Muscle of leg (tissue), 11 donors: ENCODE results near the gene PRAC1. TPM values are rescaled to one million over a fixed set of nuclear protein-coding genes. Genes with fewer than 3 reads are reported as not detected.

Experiments used
- DNase-seq: peaks from one replicate; pipeline ENCODE4 v3.0.0; 2013
- H3K27ac ChIP-seq: one replicate; pipeline ENCODE4 v1.5.1; 2013; ENCODE audit warnings: mild to moderate bottlenecking, low read length, control low read depth
- H3K27me3 ChIP-seq: one replicate; pipeline ENCODE4 v1.6.1; 2013; ENCODE audit warnings: low read length; ENCODE audit not compliant: control insufficient read depth, insufficient read depth
- H3K36me3 ChIP-seq: one replicate; pipeline ENCODE4 v1.6.1; 2013; ENCODE audit warnings: low read length; ENCODE audit not compliant: control insufficient read depth, insufficient read depth
- H3K4me1 ChIP-seq: one replicate; pipeline ENCODE4 v1.6.1; 2013; ENCODE audit warnings: low read length; ENCODE audit not compliant: control insufficient read depth, insufficient read depth
- H3K4me3 ChIP-seq: one replicate; pipeline ENCODE4 v1.5.1; 2013; ENCODE audit warnings: low read length, control low read depth
- H3K9me3 ChIP-seq: replicated peaks from 2 replicates; pipeline ENCODE4 v1.6.1; 2013; ENCODE audit warnings: low read depth, low read length; ENCODE audit not compliant: control insufficient read depth
- WGBS: methylation state at CpG from one replicate; pipeline ENCODE4 v1.1.5; 2013; ENCODE audit warnings: missing lambda C conversion rate; ENCODE audit not compliant: insufficient coverage; 5-methylcytosine and 5-hydroxymethylcytosine counted together
- polyA plus RNA-seq, 8 donors: library from polyadenylated mRNA; unstranded; fragments of 120-200 nt; gene quantifications; one replicate each; pipeline versions ENCODE4 v1.2.1 to v1.2.3, GENCODE V29; 2013; ENCODE audit warnings: inconsistent platforms in 1 of 8, low replicate concordance in 1 of 8; ENCODE audit not compliant: insufficient read length in 8 of 8, insufficient read depth in 1 of 8
- total RNA-seq: library from RNA; stranded (reverse); fragments of 120-200 nt; gene quantifications from one replicate; pipeline ENCODE4 v1.2.4, GENCODE V29; 2013

The PRAC1 gene
- total and polyA plus RNA-seq, 9 donors, result not detected

GRCh38 chr17:48732688-48733629 lies 10.6 kb upstream of the PRAC1 start:
- no peak overlapping the region for H3K27ac ChIP-seq
- H3K36me3 ChIP-seq, result no peaks in the 10 kb centered on the region
- no peak overlapping the region for H3K4me3 ChIP-seq
- peaks cover 94% of the 10 kb centered on the region for H3K27me3 ChIP-seq
- H3K4me1 ChIP-seq, result peaks cover 31% of the 10 kb centered on the region
- H3K9me3 ChIP-seq, result no peaks in the 10 kb centered on the region
- no peak for DNase-seq
- WGBS, result under 1% methylated on average over 32 of the region's 50 CpGs

- no peak for DNase-seq
Observed at GRCh38 chr17:48731355-48731754, 9.0 kb upstream of the PRAC1 start.

GRCh38 chr17:48730240-48730550 lies 7.9 kb upstream of the PRAC1 start:
- Histone ChIP-seq H3K9me3 (no peaks in the 10 kb centered on the region), H3K4me3 (no peak overlapping the region), H3K4me1 (peaks cover 36% of the 10 kb centered on the region), H3K36me3 (no peaks in the 10 kb centered on the region), H3K27ac (no peak overlapping the region), H3K27me3 (peaks cover 95% of the 10 kb centered on the region)
- no CpG with 5 or more reads among the region's 3 CpGs for WGBS
- DNase-seq, result no peak

More at GRCh38 chr17:48731355-48731754, 9.0 kb upstream of the PRAC1 start:
- no peak overlapping the region for H3K27ac ChIP-seq
- peaks cover 95% of the 10 kb centered on the region for H3K27me3 ChIP-seq
- H3K4me3 ChIP-seq, result no peak overlapping the region
- no peaks in the 10 kb centered on the region for H3K9me3 ChIP-seq
- H3K36me3 ChIP-seq, result no peaks in the 10 kb centered on the region
- H3K4me1 ChIP-seq, result peaks cover 31% of the 10 kb centered on the region

GRCh38 chr17:48729335-48730239 lies 7.3 kb upstream of the PRAC1 start:
- Histone ChIP-seq H3K36me3 (no peaks in the 10 kb centered on the region), H3K4me1 (peaks cover 39% of the 10 kb centered on the region), H3K9me3 (no peaks in the 10 kb centered on the region), H3K27me3 (peaks cover 95% of the 10 kb centered on the region), H3K4me3 (no peak overlapping the region), H3K27ac (no peak overlapping the region)
- DNase-seq, result no peak
- 2% methylated on average over 13 of the region's 19 CpGs for WGBS

GRCh38 chr17:48728232-48729231 lies 6.2 kb upstream of the PRAC1 start, which contains the start of gene HOXB13:
Gene HOXB13 (minus strand): TSS chr17:48728750. CDS start chr17:48728593, 157 bp downstream.
- Histone ChIP-seq H3K9me3 (no peaks in the 10 kb centered on the region), H3K4me3 (peak within 1 kb of the TSS; percentile 17), H3K27me3 (peaks cover 94% of the 10 kb centered on the region), H3K27ac (no peak within 1 kb of the TSS), H3K4me1 (peaks cover 41% of the 10 kb centered on the region), H3K36me3 (no peaks in the 10 kb centered on the region)
- peak; percentile 49 for DNase-seq
- 2% methylated on average over 31 of the region's 55 CpGs for WGBS

GRCh38 chr17:48727415-48728175 lies 5.3 kb upstream of the PRAC1 start:
- Histone ChIP-seq H3K27ac (no peak overlapping the region), H3K9me3 (no peaks in the 10 kb centered on the region), H3K4me1 (peaks cover 37% of the 10 kb centered on the region), H3K36me3 (no peaks in the 10 kb centered on the region), H3K4me3 (no peak overlapping the region), H3K27me3 (peaks cover 94% of the 10 kb centered on the region)
- 24% methylated on average over 4 of the region's 9 CpGs for WGBS
- no peak for DNase-seq

- peaks cover 37% of the 10 kb centered on the region for H3K4me1 ChIP-seq
- H3K36me3 ChIP-seq, result no peaks in the 10 kb centered on the region
- H3K9me3 ChIP-seq, result no peaks in the 10 kb centered on the region
- H3K27me3 ChIP-seq, result peaks cover 95% of the 10 kb centered on the region
- H3K4me3 ChIP-seq, result no peak overlapping the region
- no peak for DNase-seq
- WGBS, result 3% methylated on average over 6 of the region's 20 CpGs
- H3K27ac ChIP-seq, result no peak overlapping the region
Observed at GRCh38 chr17:48726916-48727286, 4.6 kb upstream of the PRAC1 start.

GRCh38 chr17:48726114-48726915 lies 4.0 kb upstream of the PRAC1 start:
- H3K4me3 ChIP-seq, result no peak overlapping the region
- no peak for DNase-seq
- H3K4me1 ChIP-seq, result peaks cover 37% of the 10 kb centered on the region
- no peaks in the 10 kb centered on the region for H3K36me3 ChIP-seq
- H3K27ac ChIP-seq, result no peak overlapping the region
- peaks cover 97% of the 10 kb centered on the region for H3K27me3 ChIP-seq
- no peaks in the 10 kb centered on the region for H3K9me3 ChIP-seq
- 14% methylated on average over 12 of the region's 20 CpGs for WGBS
